ENCODE data around the gene IL1RAPL2.

Gene IL1RAPL2

GRCh38 chrX:105543283-105543682 is 977.3 kb downstream of the IL1RAPL2 start:
- DNase-seq (ENCODE audit: low read depth) = no peak
- H3K4me3 ChIP-seq (ENCODE audit: low read depth, low read length) = no peak overlapping the region

GRCh38 chrX:105550043-105550663 is 984.2 kb downstream of the IL1RAPL2 start:
- no peak for DNase-seq (ENCODE audit: low read depth)
- TF ChIP-seq CTCF (IDR thresholded peaks at IDR 0.05; ENCODE audit: low read depth, low read length) (no peak), MAX (IDR thresholded peaks at IDR 0.05; ENCODE audit: low read depth, low read length) (no peak), POLR2A (IDR thresholded peaks at IDR 0.05; ENCODE audit: extremely low read depth, insufficient read length) (no peak), MYC (IDR thresholded peaks at IDR 0.05; ENCODE audit: low read depth, low read length) (no peak)
- no peak overlapping the region for H3K4me3 ChIP-seq (ENCODE audit: low read depth, low read length)

More at GRCh38 chrX:105543283-105543682, 977.3 kb downstream of the IL1RAPL2 start:
- no peak for TF ChIP-seq POLR2A (IDR thresholded peaks at IDR 0.05; ENCODE audit: extremely low read depth, insufficient read length)
- no peak for TF ChIP-seq MAX (IDR thresholded peaks at IDR 0.05; ENCODE audit: low read depth, low read length)
- TF ChIP-seq CTCF (IDR thresholded peaks at IDR 0.05; ENCODE audit: low read depth, low read length) = no peak
- TF ChIP-seq MYC (IDR thresholded peaks at IDR 0.05; ENCODE audit: low read depth, low read length) = no peak

GRCh38 chrX:105552395-105552794 is 986.4 kb downstream of the IL1RAPL2 start:
- H3K4me3 ChIP-seq (ENCODE audit: low read depth, low read length) = no peak overlapping the region
- no peak for TF ChIP-seq POLR2A (IDR thresholded peaks at IDR 0.05; ENCODE audit: extremely low read depth, insufficient read length)
- no peak for TF ChIP-seq MYC (IDR thresholded peaks at IDR 0.05; ENCODE audit: low read depth, low read length)
- TF ChIP-seq MAX (IDR thresholded peaks at IDR 0.05; ENCODE audit: low read depth, low read length) = no peak
- no peak for TF ChIP-seq CTCF (IDR thresholded peaks at IDR 0.05; ENCODE audit: low read depth, low read length)
- DNase-seq (ENCODE audit: low read depth) = no peak

GRCh38 chrX:105553118-105553517 is 987.1 kb downstream of the IL1RAPL2 start:
- no peak for DNase-seq (ENCODE audit: low read depth)
- TF ChIP-seq CTCF (IDR thresholded peaks at IDR 0.05; ENCODE audit: low read depth, low read length) (no peak), MYC (IDR thresholded peaks at IDR 0.05; ENCODE audit: low read depth, low read length) (no peak), POLR2A (IDR thresholded peaks at IDR 0.05; ENCODE audit: extremely low read depth, insufficient read length) (no peak), MAX (IDR thresholded peaks at IDR 0.05; ENCODE audit: low read depth, low read length) (no peak)
- H3K4me3 ChIP-seq (ENCODE audit: low read depth, low read length) = no peak overlapping the region

- H3K4me3 ChIP-seq (ENCODE audit: low read depth, low read length) = no peak overlapping the region
Observed at GRCh38 chrX:105564501-105564900, 998.5 kb downstream of the IL1RAPL2 start.

More at GRCh38 chrX:105564501-105564900, 998.5 kb downstream of the IL1RAPL2 start:
- peak; percentile 11 for DNase-seq (ENCODE audit: low read depth)
- TF ChIP-seq CTCF (IDR thresholded peaks at IDR 0.05; ENCODE audit: low read depth, low read length) = no peak
- TF ChIP-seq POLR2A (IDR thresholded peaks at IDR 0.05; ENCODE audit: extremely low read depth, insufficient read length) = no peak

Data from NB4 (cell line).